ENCODE results near the gene VDAC1. TPM values are rescaled to one million over a fixed set of nuclear protein-coding genes. Genes with fewer than 3 reads are reported as not detected.
A peak's percentile ranks its signal among the peaks of the same experiment; 100 is the strongest.

Gene VDAC1
- total and polyA plus RNA-seq, 2 of the 8 experiments (the other 6 are each of a cell fraction or from before 2014, with no cell fraction given): 111 to 301 TPM

- TF ChIP-seq SAP30 (IDR thresholded peaks at IDR 0.05; ENCODE audit: insufficient read depth, insufficient replicate concordance, low read length) (no peak), YY1 (IDR thresholded peaks at IDR 0.05; ENCODE audit: low read depth, low read length) (no peak), ZNF274 (IDR thresholded peaks at IDR 0.05; ENCODE audit: borderline replicate concordance, extremely low read depth, low read length) (no peak), JUN (IDR thresholded peaks at IDR 0.05; ENCODE audit: low read depth, low read length) (no peak), EGR1 (IDR thresholded peaks at IDR 0.05; ENCODE audit: borderline replicate concordance, low read depth, low read length) (no peak), RFX5 (IDR thresholded peaks at IDR 0.05; ENCODE audit: borderline replicate concordance, low read depth, low read length) (no peak), SIN3A (conservative IDR thresholded peaks at IDR 0.05 in 1 of 2, IDR thresholded peaks at IDR 0.05 in 1 of 2; ENCODE audit: low read depth in 1 of 2, low read length in 2 of 2) (peak in 1 of 2 experiments; percentile 59; a peak in 2 of 4 replicates), SRF (IDR thresholded peaks at IDR 0.05; ENCODE audit: low read depth, low read length) (no peak), RXRA (IDR thresholded peaks at IDR 0.05; ENCODE audit: insufficient read depth, low read depth, low read length) (no peak), EP300 (IDR thresholded peaks at IDR 0.05; ENCODE audit: borderline replicate concordance in 1 of 2, low read depth in 2 of 2, low read length in 2 of 2) (no peak), SP4 (IDR thresholded peaks at IDR 0.05; ENCODE audit: low read length) (no peak)
- TF ChIP-seq, protein P1, sequence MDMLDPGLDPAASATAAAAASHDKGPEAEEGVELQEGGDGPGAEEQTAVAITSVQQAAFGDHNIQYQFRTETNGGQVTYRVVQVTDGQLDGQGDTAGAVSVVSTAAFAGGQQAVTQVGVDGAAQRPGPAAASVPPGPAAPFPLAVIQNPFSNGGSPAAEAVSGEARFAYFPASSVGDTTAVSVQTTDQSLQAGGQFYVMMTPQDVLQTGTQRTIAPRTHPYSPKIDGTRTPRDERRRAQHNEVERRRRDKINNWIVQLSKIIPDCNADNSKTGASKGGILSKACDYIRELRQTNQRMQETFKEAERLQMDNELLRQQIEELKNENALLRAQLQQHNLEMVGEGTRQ (IDR thresholded peaks at IDR 0.05; ENCODE audit: low read length): no peak
- TF ChIP-seq, protein P2, sequence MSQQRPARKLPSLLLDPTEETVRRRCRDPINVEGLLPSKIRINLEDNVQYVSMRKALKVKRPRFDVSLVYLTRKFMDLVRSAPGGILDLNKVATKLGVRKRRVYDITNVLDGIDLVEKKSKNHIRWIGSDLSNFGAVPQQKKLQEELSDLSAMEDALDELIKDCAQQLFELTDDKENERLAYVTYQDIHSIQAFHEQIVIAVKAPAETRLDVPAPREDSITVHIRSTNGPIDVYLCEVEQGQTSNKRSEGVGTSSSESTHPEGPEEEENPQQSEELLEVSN (IDR thresholded peaks at IDR 0.05): no peak
Observed at GRCh38 chr5:134004626-134005416, at the start of gene VDAC1 (continued).

Data from H1 (cell line).